Activated CD8-positive, alpha-beta memory T cell treated with anti-CD3 and anti-CD28 coated beads, Interleukin-2, amount 10 ng/mL, durations not matched to agents 7 days and 5 days (primary cell): ENCODE data around the gene OR6B1. TPM values are rescaled to one million over a fixed set of nuclear protein-coding genes. Genes with fewer than 3 reads are reported as not detected.

Experiments used
- ATAC-seq: fragments of 150-1000 bp; cut with Tn5 transposase; one replicate; pipeline ENCODE4 v1.10.0; 2021; ENCODE audit warnings: moderate library complexity
- CTCF ChIA-PET: fragments of 350-600 bp; sonication (Branson Sonifier 250); formaldehyde crosslinking; loops from one replicate; lab custom pipeline; 2021; ENCODE audit warnings: antibody characterized with exemption; lab: Charles Lee
- DNase-seq: peaks from one replicate; pipeline ENCODE4 v3.0.0-alpha.2; 2020
- H3K27ac Mint-ChIP-seq: one replicate; pipeline ENCODE4 v1.8.0; 2021; ENCODE audit warnings: mild to moderate bottlenecking, mixed read lengths
- H3K27me3 Mint-ChIP-seq: one replicate; pipeline ENCODE4 v1.8.0; 2021; ENCODE audit warnings: mixed read lengths
- H3K36me3 Mint-ChIP-seq: one replicate; pipeline ENCODE4 v1.8.0; 2021; ENCODE audit warnings: mild to moderate bottlenecking, mixed read lengths
- H3K4me1 Mint-ChIP-seq: one replicate; pipeline ENCODE4 v1.8.0; 2021; ENCODE audit warnings: mixed read lengths
- H3K4me3 Mint-ChIP-seq: one replicate; pipeline ENCODE4 v1.8.0; 2021; ENCODE audit warnings: mild to moderate bottlenecking, moderate library complexity, mixed read lengths
- H3K9me3 Mint-ChIP-seq: one replicate; pipeline ENCODE4 v1.8.0; 2022; ENCODE audit warnings: low read depth, mixed read lengths
- total RNA-seq, 2 experiments: library from RNA; stranded (reverse); gene quantifications; one replicate each; pipeline ENCODE4 v1.2.3, GENCODE V29; 2021

OR6B1 gene
- total RNA-seq, 2 experiments from 2014 or later, result not detected

DNA sequence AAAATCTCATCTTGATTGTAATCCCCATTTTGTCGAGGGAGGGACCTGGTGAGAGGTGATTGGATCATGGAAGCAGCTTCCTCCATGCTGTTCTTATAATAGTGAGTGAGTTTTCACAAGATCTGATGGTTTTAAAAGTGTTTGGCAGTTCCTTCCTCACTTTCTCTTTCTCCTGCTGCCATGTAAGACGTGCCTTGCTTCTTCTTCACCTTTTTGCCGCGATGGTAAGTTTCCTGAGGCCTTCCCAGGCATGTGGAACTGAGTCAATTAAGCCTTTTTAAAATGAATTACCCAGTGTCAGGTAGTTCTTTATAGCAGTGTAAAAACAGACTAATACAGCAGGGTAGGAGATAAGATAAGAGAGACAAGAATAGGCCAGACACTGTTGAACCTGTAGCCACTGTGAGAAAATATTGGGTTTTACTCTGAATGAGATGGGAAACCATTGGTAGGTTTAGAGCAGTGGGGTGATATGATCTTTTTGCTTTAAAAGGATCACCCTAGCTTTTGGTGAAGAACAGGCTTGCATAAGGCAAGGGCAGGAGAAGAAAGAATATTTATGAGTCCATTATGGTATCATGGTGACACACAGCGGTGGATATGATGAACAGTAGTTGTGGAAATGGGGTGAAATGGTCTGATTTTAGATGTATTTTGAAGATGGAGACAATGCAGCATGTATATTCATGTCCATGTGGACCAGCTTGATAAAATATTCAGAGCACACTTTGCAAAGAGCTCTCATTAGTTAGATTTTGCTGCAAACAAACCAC lies 11.5 kb downstream of the OR6B1 start:
- no peaks in the 10 kb centered on the region for H3K4me1 Mint-ChIP-seq
- ATAC-seq (no peak), DNase-seq (no peak)
- H3K27ac Mint-ChIP-seq, result no peak overlapping the region
- H3K4me3 Mint-ChIP-seq, result no peak overlapping the region
- no peaks in the 10 kb centered on the region for H3K36me3 Mint-ChIP-seq
- CTCF ChIA-PET, result interaction anchor here (1.5 kb wide), 1 partner anchor 9 kb away, joined by 3 read pairs; no protein-coding TSS in a partner anchor
- H3K9me3 Mint-ChIP-seq, result peaks cover 2% of the 10 kb centered on the region
- peaks cover 12% of the 10 kb centered on the region for H3K27me3 Mint-ChIP-seq

DNA sequence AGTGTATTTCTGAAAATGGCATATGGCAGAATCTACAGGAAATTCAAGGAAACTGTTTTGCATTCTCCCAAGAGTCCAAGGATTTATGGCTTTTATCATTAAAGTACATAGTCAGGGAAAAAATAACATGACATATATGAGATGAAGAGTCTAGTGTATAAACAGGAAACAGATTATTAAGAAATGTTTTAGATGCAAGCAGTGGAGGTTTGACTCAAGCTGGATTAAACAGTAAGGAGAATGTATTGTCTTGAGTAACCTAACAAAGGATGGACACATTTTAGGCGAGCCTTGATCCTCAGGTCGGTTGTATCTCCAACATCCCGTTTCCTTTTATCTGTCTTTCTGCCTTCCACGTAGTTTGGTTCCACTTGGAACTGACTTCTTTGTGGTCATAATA lies 17.9 kb downstream of the OR6B1 start:
- Mint-ChIP-seq H3K27ac (no peak overlapping the region), H3K36me3 (no peaks in the 10 kb centered on the region), H3K27me3 (peaks cover 6% of the 10 kb centered on the region), H3K9me3 (no peaks in the 10 kb centered on the region), H3K4me1 (no peaks in the 10 kb centered on the region), H3K4me3 (no peak overlapping the region)
- CTCF ChIA-PET, result no interaction called here
- ATAC-seq (no peak), DNase-seq (no peak)

- CTCF ChIA-PET, result no interaction called here
- H3K4me3 Mint-ChIP-seq, result no peak overlapping the region
Measured at GRCh38 chr7:144019457-144019856, 19.3 kb downstream of the OR6B1 start.

GRCh38 chr7:144020340-144020739 lies 20.2 kb downstream of the OR6B1 start:
- no peak for DNase-seq
- Mint-ChIP-seq H3K36me3 (no peaks in the 10 kb centered on the region), H3K27me3 (no peaks in the 10 kb centered on the region), H3K4me1 (no peaks in the 10 kb centered on the region), H3K4me3 (no peak overlapping the region), H3K27ac (no peak overlapping the region), H3K9me3 (no peaks in the 10 kb centered on the region)
- CTCF ChIA-PET, result interaction anchor here (1.6 kb wide), 1 partner anchor 8 kb away, joined by 3 read pairs; no protein-coding TSS in a partner anchor
- no peak for ATAC-seq

More at GRCh38 chr7:144019457-144019856, 19.3 kb downstream of the OR6B1 start:
- ATAC-seq (no peak), DNase-seq (no peak)
- Mint-ChIP-seq H3K4me1 (no peaks in the 10 kb centered on the region), H3K36me3 (no peaks in the 10 kb centered on the region), H3K9me3 (no peaks in the 10 kb centered on the region), H3K27ac (no peak overlapping the region), H3K27me3 (peaks cover 6% of the 10 kb centered on the region)

- ATAC-seq (no peak), DNase-seq (no peak)
- Mint-ChIP-seq H3K9me3 (no peaks in the 10 kb centered on the region), H3K36me3 (no peaks in the 10 kb centered on the region), H3K27me3 (no peaks in the 10 kb centered on the region), H3K4me3 (no peak overlapping the region), H3K4me1 (no peaks in the 10 kb centered on the region), H3K27ac (no peak overlapping the region)
- CTCF ChIA-PET, result no interaction called here
Measured at GRCh38 chr7:144022169-144022568, 22.0 kb downstream of the OR6B1 start.

- no peak for ATAC-seq
- no peaks in the 10 kb centered on the region for H3K9me3 Mint-ChIP-seq
- no peak overlapping the region for H3K27ac Mint-ChIP-seq
- no peak for DNase-seq
- H3K36me3 Mint-ChIP-seq, result no peaks in the 10 kb centered on the region
- H3K4me1 Mint-ChIP-seq, result no peaks in the 10 kb centered on the region
- H3K27me3 Mint-ChIP-seq, result peaks cover 3% of the 10 kb centered on the region
- H3K4me3 Mint-ChIP-seq, result no peak overlapping the region
- CTCF ChIA-PET, result interaction anchor here (1.1 kb wide), 1 partner anchor 122 kb away, joined by 3 read pairs; no protein-coding TSS in a partner anchor
Measured at GRCh38 chr7:144023171-144023827, 23.2 kb downstream of the OR6B1 start.

DNA sequence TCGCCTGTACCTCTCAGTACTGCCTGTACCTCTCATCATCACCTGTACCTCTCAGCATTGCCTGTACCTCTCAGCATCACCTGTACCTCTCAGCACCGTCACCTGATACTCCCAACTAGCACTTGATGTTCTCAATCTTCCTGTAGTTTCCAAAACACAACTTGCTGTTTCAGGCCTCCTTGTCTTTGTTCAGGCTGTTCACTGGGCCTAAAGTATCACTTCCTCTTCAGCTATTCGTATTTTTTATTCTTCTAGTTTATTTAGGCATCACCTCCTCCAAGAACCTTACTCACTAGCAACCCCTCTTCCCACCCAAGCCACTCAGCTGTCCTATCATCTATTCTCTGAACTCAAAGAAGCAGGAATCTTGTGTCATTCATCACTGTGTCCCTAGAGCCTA lies 24.1 kb downstream of the OR6B1 start:
- H3K27ac Mint-ChIP-seq, result no peak overlapping the region
- no peaks in the 10 kb centered on the region for H3K9me3 Mint-ChIP-seq
- ATAC-seq, result no peak
- no peak overlapping the region for H3K4me3 Mint-ChIP-seq
- peaks cover 3% of the 10 kb centered on the region for H3K27me3 Mint-ChIP-seq
- no peaks in the 10 kb centered on the region for H3K4me1 Mint-ChIP-seq
- H3K36me3 Mint-ChIP-seq, result no peaks in the 10 kb centered on the region
- CTCF ChIA-PET, result no interaction called here
- DNase-seq, result no peak

DNA sequence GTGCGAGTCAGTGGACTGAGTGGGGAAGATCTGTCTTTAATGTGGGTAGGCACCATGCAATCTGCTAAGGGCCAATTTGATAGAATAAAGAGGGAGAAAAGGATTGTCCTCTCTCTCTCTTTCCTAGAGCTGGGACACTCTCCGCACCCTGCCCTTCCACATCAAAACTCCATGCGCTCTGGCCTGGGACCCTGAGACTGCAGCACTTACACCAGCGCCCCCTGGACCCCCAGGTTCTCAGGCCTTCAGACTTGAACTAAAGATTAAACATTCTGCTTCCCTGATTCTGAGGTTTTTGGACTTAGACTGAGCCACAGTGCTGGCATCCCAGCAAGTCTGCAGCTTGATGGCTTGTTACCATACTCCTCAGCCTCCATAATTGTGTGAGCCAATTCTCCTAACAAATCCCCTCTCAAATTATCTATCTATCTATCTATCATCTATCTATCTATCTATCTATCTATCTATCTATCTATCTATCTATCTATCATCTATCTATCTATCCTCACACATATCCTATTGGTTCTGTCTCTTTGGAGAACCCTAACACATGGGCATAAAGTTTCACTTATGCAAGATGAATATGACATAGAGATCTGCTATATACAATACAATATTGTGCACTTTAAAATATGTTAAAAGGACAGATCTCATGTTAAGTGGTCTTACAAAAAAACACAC lies 26.2 kb downstream of the OR6B1 start:
- CTCF ChIA-PET, result interaction anchor here (1.5 kb wide), 1 partner anchor 289 kb away, joined by 3 read pairs; no protein-coding TSS in a partner anchor
- no peaks in the 10 kb centered on the region for H3K9me3 Mint-ChIP-seq

GRCh38 chr7:144027070-144027469 lies 26.9 kb downstream of the OR6B1 start:
- DNase-seq, result no peak
- Mint-ChIP-seq H3K36me3 (no peaks in the 10 kb centered on the region), H3K9me3 (no peaks in the 10 kb centered on the region), H3K27ac (no peak overlapping the region), H3K4me1 (no peaks in the 10 kb centered on the region), H3K4me3 (no peak overlapping the region), H3K27me3 (peaks cover 12% of the 10 kb centered on the region)
- CTCF ChIA-PET, result no interaction called here
- no peak for ATAC-seq

More for the DNA sequence above, 26.2 kb downstream of the OR6B1 start:
- Mint-ChIP-seq H3K4me1 (no peaks in the 10 kb centered on the region), H3K27ac (no peak overlapping the region), H3K4me3 (no peak overlapping the region), H3K36me3 (no peaks in the 10 kb centered on the region), H3K27me3 (peaks cover 7% of the 10 kb centered on the region)
- ATAC-seq (no peak), DNase-seq (no peak)

DNA sequence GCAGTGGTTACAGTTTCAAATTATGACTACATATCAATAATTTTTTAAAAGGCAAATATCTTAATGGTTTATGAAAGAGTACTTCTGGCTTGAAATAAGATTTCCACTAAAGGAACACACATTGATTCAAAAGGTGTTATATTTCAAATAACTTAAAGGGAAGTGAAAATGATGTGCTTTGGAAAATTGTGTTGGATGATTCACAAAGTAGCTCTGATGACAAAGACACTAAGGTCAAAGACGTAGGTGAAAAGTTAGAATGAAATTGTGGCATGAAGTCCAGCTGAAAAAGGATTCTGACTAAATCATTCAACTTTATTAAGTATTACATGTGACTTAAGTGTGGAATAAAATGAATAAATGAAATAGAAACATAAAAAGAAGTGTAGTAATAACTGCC lies 27.9 kb downstream of the OR6B1 start:
- Mint-ChIP-seq H3K27me3 (peaks cover 17% of the 10 kb centered on the region), H3K4me3 (no peak overlapping the region), H3K27ac (no peak overlapping the region), H3K36me3 (no peaks in the 10 kb centered on the region), H3K9me3 (no peaks in the 10 kb centered on the region), H3K4me1 (no peaks in the 10 kb centered on the region)
- no peak for DNase-seq
- CTCF ChIA-PET, result no interaction called here
- ATAC-seq, result no peak

- no peak overlapping the region for H3K27ac Mint-ChIP-seq
- H3K4me3 Mint-ChIP-seq, result no peak overlapping the region
- no peaks in the 10 kb centered on the region for H3K9me3 Mint-ChIP-seq
- ATAC-seq, result no peak
- H3K27me3 Mint-ChIP-seq, result peaks cover 19% of the 10 kb centered on the region
- no peaks in the 10 kb centered on the region for H3K36me3 Mint-ChIP-seq
- DNase-seq, result no peak
- H3K4me1 Mint-ChIP-seq, result no peaks in the 10 kb centered on the region
- CTCF ChIA-PET, result no interaction called here
Measured at GRCh38 chr7:144028547-144028946, 28.4 kb downstream of the OR6B1 start.

GRCh38 chr7:144032516-144032915 lies 32.4 kb downstream of the OR6B1 start:
- Mint-ChIP-seq H3K9me3 (no peaks in the 10 kb centered on the region), H3K4me1 (no peaks in the 10 kb centered on the region), H3K27me3 (peaks cover 18% of the 10 kb centered on the region), H3K27ac (no peak overlapping the region), H3K4me3 (no peak overlapping the region), H3K36me3 (no peaks in the 10 kb centered on the region)
- ATAC-seq (no peak), DNase-seq (no peak)
- CTCF ChIA-PET, result no interaction called here

DNA sequence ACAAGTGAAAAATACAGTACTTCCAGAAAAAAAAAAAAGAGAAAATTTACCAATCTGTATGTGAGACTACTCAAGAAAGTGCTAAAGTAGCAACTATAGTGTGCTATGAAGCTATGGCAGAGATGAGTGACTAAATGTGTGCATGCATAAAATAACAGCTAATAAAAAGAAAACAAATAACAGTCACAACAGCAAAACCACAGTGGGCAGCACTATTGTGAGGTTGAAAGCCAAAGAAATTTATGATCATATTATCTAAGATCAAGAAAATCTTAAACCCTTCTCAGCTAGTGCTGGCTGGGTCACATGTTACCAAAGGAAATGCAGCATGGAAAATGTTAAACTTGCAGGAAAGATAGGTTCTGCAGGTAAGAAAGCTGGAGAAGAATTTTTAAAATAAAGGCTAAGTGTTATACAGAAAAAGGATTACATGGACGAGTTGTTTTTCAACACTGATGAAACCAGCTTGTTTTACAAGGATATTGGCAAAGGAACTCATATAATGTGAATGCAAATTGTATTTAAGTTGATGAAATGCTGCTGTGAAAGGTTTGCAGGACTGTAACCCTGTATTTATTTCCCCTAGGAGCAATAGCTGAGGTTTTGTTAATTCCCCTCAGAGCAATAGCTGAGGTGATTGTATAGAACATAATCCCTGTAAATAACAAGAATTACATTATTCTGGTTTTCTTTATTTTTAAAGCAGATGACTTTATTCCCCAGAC lies 33.0 kb downstream of the OR6B1 start:
- H3K36me3 Mint-ChIP-seq, result no peaks in the 10 kb centered on the region
- no peak for DNase-seq
- H3K9me3 Mint-ChIP-seq, result no peaks in the 10 kb centered on the region
- CTCF ChIA-PET, result no interaction called here
- peaks cover 18% of the 10 kb centered on the region for H3K27me3 Mint-ChIP-seq
- no peak overlapping the region for H3K4me3 Mint-ChIP-seq
- no peak for ATAC-seq
- no peak overlapping the region for H3K27ac Mint-ChIP-seq
- no peaks in the 10 kb centered on the region for H3K4me1 Mint-ChIP-seq
